ENCODE data around the gene AHRR. TPM values are rescaled to one million over a fixed set of nuclear protein-coding genes. Genes with fewer than 3 reads are reported as not detected.

AHRR gene
- polyA plus RNA-seq, 2 of the 4 experiments (the other 2 are of a cell fraction): 1.2 to 1.7 TPM

DNA sequence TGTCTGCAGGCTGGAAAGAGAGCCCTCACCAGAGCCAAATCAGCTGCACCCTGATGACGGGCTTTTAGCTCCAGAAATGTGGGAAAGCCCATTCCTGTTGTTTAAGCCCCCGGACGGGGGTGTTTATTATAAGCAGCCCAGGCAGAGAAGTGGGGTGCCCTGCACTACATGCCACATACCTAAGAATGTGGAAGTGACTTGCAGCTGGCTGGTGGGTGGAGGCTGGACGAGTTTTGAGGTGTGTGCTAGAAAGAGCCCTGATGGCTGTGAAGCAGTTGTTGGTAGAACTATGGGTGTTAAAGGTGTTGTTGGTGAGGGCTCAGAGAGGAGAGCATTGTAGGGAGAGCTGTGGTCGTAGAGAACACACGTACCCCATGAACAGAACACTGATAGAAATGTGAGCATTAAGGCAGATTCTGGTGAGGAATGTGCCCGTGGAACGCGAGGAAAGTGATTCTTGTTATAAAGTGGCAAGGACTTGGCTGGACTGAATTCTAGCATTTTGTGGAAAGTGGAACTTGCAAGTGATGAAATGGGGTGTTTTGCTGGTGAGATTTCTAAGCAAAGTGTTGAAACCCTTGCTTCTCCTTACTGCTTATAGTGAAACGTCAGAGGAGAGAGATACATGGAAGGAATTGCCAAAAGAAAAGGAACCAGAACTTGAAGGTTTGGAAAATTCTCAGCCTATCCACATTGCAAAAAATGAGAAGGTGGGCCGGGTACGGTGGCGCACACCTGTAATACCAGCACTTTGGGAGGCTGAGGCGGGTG is 38.9 kb downstream of the AHRR start:
- peaks cover 18% of the 10 kb centered on the region; the same call in 1 of the 3 replicates for H3K9me3 ChIP-seq
- 87% methylated on average over 14 of the region's 14 CpGs for WGBS (ENCODE audit: missing lambda C conversion rate)
- FAIRE-seq (no peak), DNase-seq (ENCODE audit: low read depth in 1 of 2, low spot score in 1 of 2) (no peak), ATAC-seq (no peak)
- TF ChIP-seq ESRRA (IDR thresholded peaks at IDR 0.05; ENCODE audit: borderline replicate concordance, low read length): no peak
- TF ChIP-seq, protein P1, sequence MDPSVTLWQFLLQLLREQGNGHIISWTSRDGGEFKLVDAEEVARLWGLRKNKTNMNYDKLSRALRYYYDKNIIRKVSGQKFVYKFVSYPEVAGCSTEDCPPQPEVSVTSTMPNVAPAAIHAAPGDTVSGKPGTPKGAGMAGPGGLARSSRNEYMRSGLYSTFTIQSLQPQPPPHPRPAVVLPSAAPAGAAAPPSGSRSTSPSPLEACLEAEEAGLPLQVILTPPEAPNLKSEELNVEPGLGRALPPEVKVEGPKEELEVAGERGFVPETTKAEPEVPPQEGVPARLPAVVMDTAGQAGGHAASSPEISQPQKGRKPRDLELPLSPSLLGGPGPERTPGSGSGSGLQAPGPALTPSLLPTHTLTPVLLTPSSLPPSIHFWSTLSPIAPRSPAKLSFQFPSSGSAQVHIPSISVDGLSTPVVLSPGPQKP (IDR thresholded peaks at IDR 0.05; ENCODE audit: low read depth, low read length): no peak
- no peak overlapping the region for H3K4me3 ChIP-seq
- POLR2A ChIA-PET: no interaction called here
- no peak overlapping the region for H3K27ac ChIP-seq
- CTCF ChIA-PET: interaction anchor here (0.9 to 1.0 kb wide), 2 partner anchors 87 to 172 kb away, joined by 3 to 4 read pairs; no protein-coding TSS in a partner anchor
- no peaks in the 10 kb centered on the region for H3K4me1 ChIP-seq
- H3K4me2 ChIP-seq: no peak overlapping the region

DNA sequence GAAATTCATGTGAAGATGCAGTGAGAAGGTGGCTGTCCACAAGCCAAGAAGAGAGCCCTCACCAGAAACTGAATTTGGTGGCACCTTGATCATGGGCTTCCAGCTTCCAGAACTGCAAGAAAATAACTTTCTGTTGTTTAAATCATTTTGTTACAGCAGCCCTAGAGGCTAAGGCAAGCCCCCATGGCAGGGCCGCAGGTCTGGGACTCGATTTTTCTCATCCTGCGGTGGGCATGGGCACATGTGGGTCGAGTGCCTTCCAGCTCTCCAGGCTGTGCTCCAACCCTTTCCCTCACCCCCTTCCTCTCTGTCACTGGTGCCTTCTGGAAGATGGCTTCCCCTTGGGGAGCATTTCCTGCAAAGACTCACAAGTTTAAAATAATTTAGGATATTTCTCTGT is 40.7 kb downstream of the AHRR start:
- peaks cover 20% of the 10 kb centered on the region; the same call in 1 of the 3 replicates for H3K9me3 ChIP-seq
- 78% methylated on average over 4 of the region's 4 CpGs for WGBS (ENCODE audit: missing lambda C conversion rate)
- no peak for DNase-seq (ENCODE audit: low read depth in 1 of 2, low spot score in 1 of 2)
- CTCF ChIA-PET: interaction anchor here (1.0 to 1.3 kb wide), 2 partner anchors 24 to 45 kb away, joined by 3 to 4 read pairs; no protein-coding TSS in a partner anchor
- no peaks in the 10 kb centered on the region for H3K4me1 ChIP-seq
- H3K4me2 ChIP-seq: no peak overlapping the region
- H3K4me3 ChIP-seq: no peak overlapping the region
- no peak for ATAC-seq
- POLR2A ChIA-PET: no interaction called here
- TF ChIP-seq, protein P2, sequence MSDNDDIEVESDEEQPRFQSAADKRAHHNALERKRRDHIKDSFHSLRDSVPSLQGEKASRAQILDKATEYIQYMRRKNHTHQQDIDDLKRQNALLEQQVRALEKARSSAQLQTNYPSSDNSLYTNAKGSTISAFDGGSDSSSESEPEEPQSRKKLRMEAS (IDR thresholded peaks at IDR 0.05): no peak
- TF ChIP-seq ZNF302 (CRISPR knock-in tag; IDR thresholded peaks at IDR 0.05): no peak
- no peak for TF ChIP-seq NFE2L2 (conservative IDR thresholded peaks at IDR 0.05; ENCODE audit: low read length)
- TF ChIP-seq, protein P3, sequence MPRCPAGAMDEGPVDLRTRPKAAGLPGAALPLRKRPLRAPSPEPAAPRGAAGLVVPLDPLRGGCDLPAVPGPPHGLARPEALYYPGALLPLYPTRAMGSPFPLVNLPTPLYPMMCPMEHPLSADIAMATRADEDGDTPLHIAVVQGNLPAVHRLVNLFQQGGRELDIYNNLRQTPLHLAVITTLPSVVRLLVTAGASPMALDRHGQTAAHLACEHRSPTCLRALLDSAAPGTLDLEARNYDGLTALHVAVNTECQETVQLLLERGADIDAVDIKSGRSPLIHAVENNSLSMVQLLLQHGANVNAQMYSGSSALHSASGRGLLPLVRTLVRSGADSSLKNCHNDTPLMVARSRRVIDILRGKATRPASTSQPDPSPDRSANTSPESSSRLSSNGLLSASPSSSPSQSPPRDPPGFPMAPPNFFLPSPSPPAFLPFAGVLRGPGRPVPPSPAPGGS (IDR thresholded peaks at IDR 0.05): no peak
- TF ChIP-seq, protein P1 (IDR thresholded peaks at IDR 0.05; ENCODE audit: low read depth, low read length): no peak
- no peak for TF ChIP-seq MAFK (IDR thresholded peaks at IDR 0.05; ENCODE audit: partially characterized antibody)
- TF ChIP-seq RCOR1 (IDR thresholded peaks at IDR 0.05; ENCODE audit: low read depth, low read length): no peak
- TF ChIP-seq, protein P4, sequence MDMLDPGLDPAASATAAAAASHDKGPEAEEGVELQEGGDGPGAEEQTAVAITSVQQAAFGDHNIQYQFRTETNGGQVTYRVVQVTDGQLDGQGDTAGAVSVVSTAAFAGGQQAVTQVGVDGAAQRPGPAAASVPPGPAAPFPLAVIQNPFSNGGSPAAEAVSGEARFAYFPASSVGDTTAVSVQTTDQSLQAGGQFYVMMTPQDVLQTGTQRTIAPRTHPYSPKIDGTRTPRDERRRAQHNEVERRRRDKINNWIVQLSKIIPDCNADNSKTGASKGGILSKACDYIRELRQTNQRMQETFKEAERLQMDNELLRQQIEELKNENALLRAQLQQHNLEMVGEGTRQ (IDR thresholded peaks at IDR 0.05): no peak
- TF ChIP-seq CEBPB (IDR thresholded peaks at IDR 0.05): no peak
- TF ChIP-seq, protein P5, sequence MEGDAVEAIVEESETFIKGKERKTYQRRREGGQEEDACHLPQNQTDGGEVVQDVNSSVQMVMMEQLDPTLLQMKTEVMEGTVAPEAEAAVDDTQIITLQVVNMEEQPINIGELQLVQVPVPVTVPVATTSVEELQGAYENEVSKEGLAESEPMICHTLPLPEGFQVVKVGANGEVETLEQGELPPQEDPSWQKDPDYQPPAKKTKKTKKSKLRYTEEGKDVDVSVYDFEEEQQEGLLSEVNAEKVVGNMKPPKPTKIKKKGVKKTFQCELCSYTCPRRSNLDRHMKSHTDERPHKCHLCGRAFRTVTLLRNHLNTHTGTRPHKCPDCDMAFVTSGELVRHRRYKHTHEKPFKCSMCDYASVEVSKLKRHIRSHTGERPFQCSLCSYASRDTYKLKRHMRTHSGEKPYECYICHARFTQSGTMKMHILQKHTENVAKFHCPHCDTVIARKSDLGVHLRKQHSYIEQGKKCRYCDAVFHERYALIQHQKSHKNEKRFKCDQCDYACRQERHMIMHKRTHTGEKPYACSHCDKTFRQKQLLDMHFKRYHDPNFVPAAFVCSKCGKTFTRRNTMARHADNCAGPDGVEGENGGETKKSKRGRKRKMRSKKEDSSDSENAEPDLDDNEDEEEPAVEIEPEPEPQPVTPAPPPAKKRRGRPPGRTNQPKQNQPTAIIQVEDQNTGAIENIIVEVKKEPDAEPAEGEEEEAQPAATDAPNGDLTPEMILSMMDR (IDR thresholded peaks at IDR 0.05): no peak
- TF ChIP-seq, protein P6, sequence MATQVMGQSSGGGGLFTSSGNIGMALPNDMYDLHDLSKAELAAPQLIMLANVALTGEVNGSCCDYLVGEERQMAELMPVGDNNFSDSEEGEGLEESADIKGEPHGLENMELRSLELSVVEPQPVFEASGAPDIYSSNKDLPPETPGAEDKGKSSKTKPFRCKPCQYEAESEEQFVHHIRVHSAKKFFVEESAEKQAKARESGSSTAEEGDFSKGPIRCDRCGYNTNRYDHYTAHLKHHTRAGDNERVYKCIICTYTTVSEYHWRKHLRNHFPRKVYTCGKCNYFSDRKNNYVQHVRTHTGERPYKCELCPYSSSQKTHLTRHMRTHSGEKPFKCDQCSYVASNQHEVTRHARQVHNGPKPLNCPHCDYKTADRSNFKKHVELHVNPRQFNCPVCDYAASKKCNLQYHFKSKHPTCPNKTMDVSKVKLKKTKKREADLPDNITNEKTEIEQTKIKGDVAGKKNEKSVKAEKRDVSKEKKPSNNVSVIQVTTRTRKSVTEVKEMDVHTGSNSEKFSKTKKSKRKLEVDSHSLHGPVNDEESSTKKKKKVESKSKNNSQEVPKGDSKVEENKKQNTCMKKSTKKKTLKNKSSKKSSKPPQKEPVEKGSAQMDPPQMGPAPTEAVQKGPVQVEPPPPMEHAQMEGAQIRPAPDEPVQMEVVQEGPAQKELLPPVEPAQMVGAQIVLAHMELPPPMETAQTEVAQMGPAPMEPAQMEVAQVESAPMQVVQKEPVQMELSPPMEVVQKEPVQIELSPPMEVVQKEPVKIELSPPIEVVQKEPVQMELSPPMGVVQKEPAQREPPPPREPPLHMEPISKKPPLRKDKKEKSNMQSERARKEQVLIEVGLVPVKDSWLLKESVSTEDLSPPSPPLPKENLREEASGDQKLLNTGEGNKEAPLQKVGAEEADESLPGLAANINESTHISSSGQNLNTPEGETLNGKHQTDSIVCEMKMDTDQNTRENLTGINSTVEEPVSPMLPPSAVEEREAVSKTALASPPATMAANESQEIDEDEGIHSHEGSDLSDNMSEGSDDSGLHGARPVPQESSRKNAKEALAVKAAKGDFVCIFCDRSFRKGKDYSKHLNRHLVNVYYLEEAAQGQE (IDR thresholded peaks at IDR 0.05): no peak
- TF ChIP-seq KDM5A (IDR thresholded peaks at IDR 0.05): no peak
- no peak for TF ChIP-seq ZFP36 (IDR thresholded peaks at IDR 0.05; ENCODE audit: borderline replicate concordance, partially characterized antibody)
- no peak for TF ChIP-seq CBX2 (IDR thresholded peaks at IDR 0.05; ENCODE audit: borderline replicate concordance, low read depth)
- TF ChIP-seq MAZ (IDR thresholded peaks at IDR 0.05; ENCODE audit: borderline replicate concordance, low read depth, low read length): no peak
- TF ChIP-seq CBX8 (IDR thresholded peaks at IDR 0.05): no peak
- TF ChIP-seq ZSCAN20 (CRISPR knock-in tag; IDR thresholded peaks at IDR 0.05): no peak
- TF ChIP-seq FOSL2 (IDR thresholded peaks at IDR 0.05): no peak
- TF ChIP-seq FOSL2 (CRISPR knock-in tag; IDR thresholded peaks at IDR 0.05): no peak
- FAIRE-seq: no peak
- H3K27ac ChIP-seq: no peak overlapping the region
